Endothelial cell of umbilical vein (primary cell): ENCODE data around the gene HSPB6. TPM values are rescaled to one million over a fixed set of nuclear protein-coding genes. Genes with fewer than 3 reads are reported as not detected.

Experiments used
- BruUV-seq: library from RNA; stranded (reverse); fragments of 400-500 nt; replicated peaks from 2 replicates; lab custom pipeline; 2021; lab: Mats Ljungman, UMichigan
- CTCF ChIA-PET: fragments of 300-600, 350-600 bp; sonication (Branson Sonifier 250); formaldehyde crosslinking; loops from one replicate; lab custom pipeline; 2021; ENCODE audit warnings: antibody characterized with exemption, inconsistent platforms; lab: Charles Lee
- POLR2A ChIA-PET: fragments of 300-600, 350-600 bp; sonication (Branson Sonifier 250); formaldehyde crosslinking; loops from one replicate; lab custom pipeline; 2021; ENCODE audit warnings: antibody characterized with exemption, inconsistent platforms; lab: Charles Lee
- DNase-seq: peaks from one replicate; pipeline ENCODE4 v3.0.0-alpha.2; 2011; ENCODE audit warnings: low read depth, low spot score
- FAIRE-seq: peaks from 2 replicates; lab custom pipeline; 2011; peaks lifted over from hg19 to GRCh38; lab: Jason Lieb, UNC
- H2AFZ ChIP-seq: 2 replicates; pipeline ENCODE4 v1.6.0; 2012; ENCODE audit warnings: low read depth, low read length, control low read depth, inconsistent platforms
- H3K27ac ChIP-seq: 2 replicates; pipeline ENCODE4 v1.5.1; 2011; ENCODE audit warnings: low read depth, mild to moderate bottlenecking, control low read depth, low read length, moderate library complexity; ENCODE audit not compliant: insufficient read depth
- H3K27me3 ChIP-seq, 2 experiments: 2 replicates each; pipeline versions ENCODE4 v1.6.0 to v1.6.1; 2011; ENCODE audit warnings: low read length in 2 of 2, mixed read lengths in 1 of 2; ENCODE audit not compliant: control insufficient read depth in 2 of 2, insufficient read depth in 2 of 2
- H3K36me3 ChIP-seq, 2 experiments: 2 replicates in 1 of 2; 3 replicates in 1 of 2; pipeline ENCODE4 v1.5.1; 2011; ENCODE audit warnings: low read length in 2 of 2, mild to moderate bottlenecking in 1 of 2, moderate library complexity in 1 of 2; ENCODE audit not compliant: control insufficient read depth in 2 of 2, insufficient read depth in 2 of 2; ENCODE audit errors: extremely low read depth in 1 of 2
- H3K4me1 ChIP-seq: 3 replicates; pipeline ENCODE4 v1.5.1; 2011; ENCODE audit warnings: mild to moderate bottlenecking, low read length; ENCODE audit not compliant: control insufficient read depth, insufficient read depth; ENCODE audit errors: extremely low read depth
- H3K4me2 ChIP-seq: 2 replicates; pipeline ENCODE4 v1.6.1; 2011; ENCODE audit warnings: low read length, control low read depth, mixed read lengths; ENCODE audit not compliant: insufficient read depth
- H3K4me3 ChIP-seq, 3 experiments: fragments of 200-600 bp in 1 of 3; sonication (generic), shearing (Covaris generic) in 1 of 3; replicated peaks in 1 of 3; 2 replicates each; pipeline ENCODE4 v1.5.1; 2011 to 2016; ENCODE audit warnings: control low read depth in 3 of 3, low read length in 3 of 3, mild to moderate bottlenecking in 2 of 3, inconsistent platforms in 1 of 3, low read depth in 1 of 3, moderate library complexity in 1 of 3; ENCODE audit not compliant: insufficient read depth in 1 of 3
- H3K79me2 ChIP-seq: 2 replicates; pipeline ENCODE4 v1.6.0; 2012; ENCODE audit warnings: low read length, inconsistent platforms; ENCODE audit not compliant: control insufficient read depth, insufficient read depth
- H3K9ac ChIP-seq: replicated peaks from 2 replicates; pipeline ENCODE3; 2011; ENCODE audit warnings: low read length, control low read depth; ENCODE audit not compliant: insufficient read depth; ENCODE audit errors: extremely low read depth
- H3K9me1 ChIP-seq: replicated peaks from 3 replicates; pipeline ENCODE4 v1.6.0; 2011; ENCODE audit warnings: mild to moderate bottlenecking, low read length; ENCODE audit not compliant: control insufficient read depth, insufficient read depth; ENCODE audit errors: extremely low read depth
- H3K9me3 ChIP-seq: replicated peaks from 2 replicates; pipeline ENCODE4 v1.5.1; 2012; ENCODE audit warnings: low read length, inconsistent platforms; ENCODE audit not compliant: control insufficient read depth, insufficient read depth
- H4K20me1 ChIP-seq: replicated peaks from 2 replicates; pipeline ENCODE3; 2011; ENCODE audit warnings: mild to moderate bottlenecking, low read length; ENCODE audit not compliant: control insufficient read depth, insufficient read depth; ENCODE audit errors: extremely low read depth
- EZH2 ChIP-seq: IDR thresholded peaks from 2 replicates; pipeline ENCODE4 v1.6.1; 2012; ENCODE audit warnings: borderline replicate concordance, low read depth, mild to moderate bottlenecking, moderate library complexity, low read length, inconsistent platforms; ENCODE audit not compliant: severe bottlenecking
- FOS ChIP-seq: IDR thresholded peaks from 2 replicates; pipeline ENCODE4 v1.6.1; 2011; ENCODE audit warnings: mild to moderate bottlenecking, low read length, moderate library complexity, borderline replicate concordance; ENCODE audit not compliant: insufficient read depth
- GATA2 ChIP-seq: IDR thresholded peaks from 2 replicates; pipeline ENCODE4 v1.7.0; 2011; ENCODE audit warnings: low read depth, mild to moderate bottlenecking, moderate library complexity, mixed read lengths, low read length; ENCODE audit not compliant: insufficient read length, insufficient read depth
- JUN ChIP-seq: IDR thresholded peaks from 2 replicates; pipeline ENCODE4 v1.6.1; 2011; ENCODE audit warnings: borderline replicate concordance, low read depth; ENCODE audit not compliant: insufficient read length, insufficient read depth
- MYC ChIP-seq: IDR thresholded peaks from one replicate; pipeline ENCODE4 v1.6.1; 2011; ENCODE audit warnings: mild to moderate bottlenecking, low read depth, low read length
- POLR2A ChIP-seq: IDR thresholded peaks from 2 replicates; pipeline ENCODE4 v1.6.1; 2012; ENCODE audit warnings: low read depth, mild to moderate bottlenecking, control low read depth, low read length
- POLR2AphosphoS5 ChIP-seq: IDR thresholded peaks from 2 replicates; pipeline ENCODE4 v1.6.1; 2012; ENCODE audit warnings: low read depth, mild to moderate bottlenecking, control low read depth, low read length, moderate library complexity; ENCODE audit not compliant: insufficient read depth
- dilution Hi-C: fragments of 300-500 bp; cut with MboI; formaldehyde crosslinking; loops from one replicate; pipeline ENCODE4 v1.15.0; 2019; ENCODE audit warnings: low sequenced_read_pairs; ENCODE audit not compliant: extremely low pct_ligation_motif_present
- intact Hi-C: fragments of 100-400 bp; cut with micrococcal nuclease; formaldehyde crosslinking; loops from one replicate; pipeline ENCODE4 v1.10.0; 2022
- polyA plus RNA-seq, 4 experiments: library from polyadenylated mRNA; depleted of rRNA in 3 of 4; stranded (reverse) in 3 of 4; unstranded in 1 of 4; fragments of >200 nt; gene quantifications; 2 replicates each; pipeline versions ENCODE4 v1.2.1 to v1.2.3, GENCODE V29; 2011 to 2012; ENCODE audit warnings: missing spikeins in 1 of 4
- total RNA-seq: library from RNA; stranded (reverse); gene quantifications from 2 replicates; pipeline ENCODE4 v1.2.3, GENCODE V29; 2021
- TF ChIP-seq, protein P1 (sequence below): IDR thresholded peaks from 2 replicates; pipeline ENCODE4 v1.6.1; 2011; ENCODE audit not compliant: insufficient read depth, insufficient read length
- TF ChIP-seq, protein P2 (sequence below), 2 donors: IDR thresholded peaks; 1 replicate in 1 of 2; 2 replicates in 1 of 2; pipeline ENCODE4 v1.5.1; 2011; ENCODE audit warnings: low read length in 2 of 2, mild to moderate bottlenecking in 2 of 2, moderate library complexity in 2 of 2, control low read depth in 1 of 2, inconsistent platforms in 1 of 2, low read depth in 1 of 2; ENCODE audit not compliant: insufficient read depth in 1 of 2; ENCODE audit errors: extremely low read depth in 1 of 2

Gene HSPB6
- total and polyA plus RNA-seq, 2 donors (not counting 3 experiments of a cell fraction or from before 2014, with no cell fraction given), result 3.4 to 6.2 TPM

DNA sequence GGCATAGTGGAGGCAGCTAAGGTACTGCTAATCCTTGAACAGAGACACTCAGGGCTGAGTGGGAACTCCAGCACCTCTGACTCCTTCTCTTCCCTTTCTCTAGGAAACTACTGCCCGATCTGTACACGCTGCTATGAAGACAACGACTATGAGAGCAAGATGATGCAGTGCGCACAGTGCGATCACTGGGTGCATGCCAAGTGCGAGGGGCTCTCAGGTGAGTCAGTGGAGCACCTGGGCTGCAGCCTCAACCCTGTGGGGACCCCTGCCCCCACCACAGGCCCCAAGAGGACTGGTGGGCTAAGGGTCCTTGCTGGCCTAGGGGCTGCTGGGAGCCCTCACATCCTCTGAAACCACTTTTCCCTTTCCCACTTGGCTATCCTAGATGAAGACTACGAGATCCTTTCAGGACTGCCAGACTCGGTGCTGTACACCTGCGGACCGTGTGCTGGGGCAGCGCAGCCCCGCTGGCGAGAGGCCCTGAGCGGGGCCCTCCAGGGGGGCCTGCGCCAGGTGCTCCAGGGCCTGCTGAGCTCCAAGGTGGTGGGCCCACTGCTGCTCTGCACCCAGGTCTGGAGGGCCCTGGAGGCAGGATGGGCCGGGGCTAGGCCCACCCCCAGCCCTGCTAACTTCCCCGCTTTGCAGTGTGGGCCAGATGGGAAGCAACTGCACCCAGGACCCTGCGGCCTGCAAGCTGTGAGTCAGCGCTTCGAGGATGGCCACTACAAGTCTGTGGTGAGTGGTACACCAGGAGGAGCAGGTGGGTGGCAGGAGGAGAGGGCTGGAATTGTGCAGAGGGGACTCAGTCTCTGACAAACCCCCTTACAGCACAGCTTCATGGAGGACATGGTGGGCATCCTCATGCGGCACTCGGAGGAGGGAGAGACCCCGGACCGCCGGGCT, 29.5 kb downstream of the HSPB6 start:
- ChIA-PET CTCF (interaction anchor here (0.6 to 1.6 kb wide), 2 partner anchors 13 to 21 kb away, joined by 3 read pairs; partner anchors contain the start of gene LIN37), POLR2A (no interaction called here)
- H3K9me1 ChIP-seq, result no peaks in the 10 kb centered on the region
- no peaks in the 10 kb centered on the region for H3K9me3 ChIP-seq
- dilution Hi-C loops, result no loop called here
- no peaks in the 10 kb centered on the region for H3K4me1 ChIP-seq
- H3K4me3 ChIP-seq, result no peak overlapping the region
- no peaks in the 10 kb centered on the region for H4K20me1 ChIP-seq
- H3K36me3 ChIP-seq, result peaks cover 28 to 89% of the 10 kb centered on the region in 2 experiments
- TF ChIP-seq FOS, result no peak
- no peak for TF ChIP-seq POLR2AphosphoS5
- TF ChIP-seq EZH2, result no peak
- TF ChIP-seq, protein P1, sequence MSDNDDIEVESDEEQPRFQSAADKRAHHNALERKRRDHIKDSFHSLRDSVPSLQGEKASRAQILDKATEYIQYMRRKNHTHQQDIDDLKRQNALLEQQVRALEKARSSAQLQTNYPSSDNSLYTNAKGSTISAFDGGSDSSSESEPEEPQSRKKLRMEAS, result no peak
- no peak for TF ChIP-seq GATA2
- TF ChIP-seq, protein P2, sequence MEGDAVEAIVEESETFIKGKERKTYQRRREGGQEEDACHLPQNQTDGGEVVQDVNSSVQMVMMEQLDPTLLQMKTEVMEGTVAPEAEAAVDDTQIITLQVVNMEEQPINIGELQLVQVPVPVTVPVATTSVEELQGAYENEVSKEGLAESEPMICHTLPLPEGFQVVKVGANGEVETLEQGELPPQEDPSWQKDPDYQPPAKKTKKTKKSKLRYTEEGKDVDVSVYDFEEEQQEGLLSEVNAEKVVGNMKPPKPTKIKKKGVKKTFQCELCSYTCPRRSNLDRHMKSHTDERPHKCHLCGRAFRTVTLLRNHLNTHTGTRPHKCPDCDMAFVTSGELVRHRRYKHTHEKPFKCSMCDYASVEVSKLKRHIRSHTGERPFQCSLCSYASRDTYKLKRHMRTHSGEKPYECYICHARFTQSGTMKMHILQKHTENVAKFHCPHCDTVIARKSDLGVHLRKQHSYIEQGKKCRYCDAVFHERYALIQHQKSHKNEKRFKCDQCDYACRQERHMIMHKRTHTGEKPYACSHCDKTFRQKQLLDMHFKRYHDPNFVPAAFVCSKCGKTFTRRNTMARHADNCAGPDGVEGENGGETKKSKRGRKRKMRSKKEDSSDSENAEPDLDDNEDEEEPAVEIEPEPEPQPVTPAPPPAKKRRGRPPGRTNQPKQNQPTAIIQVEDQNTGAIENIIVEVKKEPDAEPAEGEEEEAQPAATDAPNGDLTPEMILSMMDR (IDR thresholded peaks at IDR 0.05; ENCODE audit: extremely low read depth in 1 of 2, insufficient read depth in 1 of 2, low read depth in 1 of 2, low read length in 2 of 2), result no peak
- no peak for TF ChIP-seq POLR2A
- TF ChIP-seq MYC, result no peak
- TF ChIP-seq JUN, result no peak
- no peaks in the 10 kb centered on the region for H3K27me3 ChIP-seq
- FAIRE-seq (no peak), DNase-seq (no peak)
- no peak overlapping the region for H3K27ac ChIP-seq
- H2AFZ ChIP-seq, result no peak overlapping the region
- no TSS peak for BruUV-seq
- H3K9ac ChIP-seq, result no peak overlapping the region
- intact Hi-C loops, result no loop called here
- no peak overlapping the region for H3K4me2 ChIP-seq
- no peaks in the 10 kb centered on the region for H3K79me2 ChIP-seq
